ENCODE data around the gene RXYLT1.

Gene RXYLT1, protein sequence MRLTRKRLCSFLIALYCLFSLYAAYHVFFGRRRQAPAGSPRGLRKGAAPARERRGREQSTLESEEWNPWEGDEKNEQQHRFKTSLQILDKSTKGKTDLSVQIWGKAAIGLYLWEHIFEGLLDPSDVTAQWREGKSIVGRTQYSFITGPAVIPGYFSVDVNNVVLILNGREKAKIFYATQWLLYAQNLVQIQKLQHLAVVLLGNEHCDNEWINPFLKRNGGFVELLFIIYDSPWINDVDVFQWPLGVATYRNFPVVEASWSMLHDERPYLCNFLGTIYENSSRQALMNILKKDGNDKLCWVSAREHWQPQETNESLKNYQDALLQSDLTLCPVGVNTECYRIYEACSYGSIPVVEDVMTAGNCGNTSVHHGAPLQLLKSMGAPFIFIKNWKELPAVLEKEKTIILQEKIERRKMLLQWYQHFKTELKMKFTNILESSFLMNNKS

DNA sequence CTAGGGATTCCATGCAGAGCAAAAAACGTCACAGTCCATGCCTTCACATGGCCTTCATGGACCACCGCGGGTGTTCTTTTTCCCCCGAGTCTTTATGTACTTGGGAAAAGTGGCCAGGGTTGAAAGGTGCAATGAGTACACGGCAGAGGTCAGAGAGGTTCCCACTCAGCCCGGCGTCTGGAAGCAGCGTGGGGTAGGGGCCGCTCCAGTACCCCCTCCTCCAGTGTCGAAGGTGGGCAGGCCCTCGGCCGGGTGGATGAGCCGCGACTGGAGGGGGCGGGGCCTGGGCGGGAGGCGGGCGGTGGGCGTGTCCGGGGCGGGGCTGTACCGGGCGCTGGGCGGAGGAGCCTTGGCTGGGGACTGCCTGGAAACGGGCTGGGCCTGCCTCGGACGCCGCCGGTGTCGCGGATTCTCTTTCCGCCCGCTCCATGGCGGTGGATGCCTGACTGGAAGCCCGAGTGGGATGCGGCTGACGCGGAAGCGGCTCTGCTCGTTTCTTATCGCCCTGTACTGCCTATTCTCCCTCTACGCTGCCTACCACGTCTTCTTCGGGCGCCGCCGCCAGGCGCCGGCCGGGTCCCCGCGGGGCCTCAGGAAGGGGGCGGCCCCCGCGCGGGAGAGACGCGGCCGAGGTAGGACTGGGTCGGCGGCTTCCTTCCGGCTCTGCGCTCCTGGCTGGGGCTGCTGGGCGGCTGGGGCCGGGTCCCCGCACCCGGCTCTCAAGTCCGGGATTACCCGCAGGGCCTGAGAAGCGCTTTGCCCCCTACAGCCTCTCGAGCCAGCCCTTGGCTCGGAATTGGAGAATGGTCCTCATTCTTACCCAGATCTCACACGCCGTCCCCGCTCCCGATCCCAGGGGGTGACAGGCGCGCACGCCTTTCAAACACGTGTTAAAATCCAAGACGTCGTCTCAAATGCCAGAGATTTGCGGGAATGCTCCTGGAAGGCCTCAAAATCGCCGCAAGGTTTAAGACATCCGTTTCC is at the start of gene RXYLT1:
Gene RXYLT1, plus strand, starts transcription at position 412 of the 984 bp plus-strand sequence. Its CDS starts 52 bp downstream, at position 464.
- TF ChIP-seq, protein P1, sequence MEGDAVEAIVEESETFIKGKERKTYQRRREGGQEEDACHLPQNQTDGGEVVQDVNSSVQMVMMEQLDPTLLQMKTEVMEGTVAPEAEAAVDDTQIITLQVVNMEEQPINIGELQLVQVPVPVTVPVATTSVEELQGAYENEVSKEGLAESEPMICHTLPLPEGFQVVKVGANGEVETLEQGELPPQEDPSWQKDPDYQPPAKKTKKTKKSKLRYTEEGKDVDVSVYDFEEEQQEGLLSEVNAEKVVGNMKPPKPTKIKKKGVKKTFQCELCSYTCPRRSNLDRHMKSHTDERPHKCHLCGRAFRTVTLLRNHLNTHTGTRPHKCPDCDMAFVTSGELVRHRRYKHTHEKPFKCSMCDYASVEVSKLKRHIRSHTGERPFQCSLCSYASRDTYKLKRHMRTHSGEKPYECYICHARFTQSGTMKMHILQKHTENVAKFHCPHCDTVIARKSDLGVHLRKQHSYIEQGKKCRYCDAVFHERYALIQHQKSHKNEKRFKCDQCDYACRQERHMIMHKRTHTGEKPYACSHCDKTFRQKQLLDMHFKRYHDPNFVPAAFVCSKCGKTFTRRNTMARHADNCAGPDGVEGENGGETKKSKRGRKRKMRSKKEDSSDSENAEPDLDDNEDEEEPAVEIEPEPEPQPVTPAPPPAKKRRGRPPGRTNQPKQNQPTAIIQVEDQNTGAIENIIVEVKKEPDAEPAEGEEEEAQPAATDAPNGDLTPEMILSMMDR (IDR thresholded peaks at IDR 0.05): no peak

DNA sequence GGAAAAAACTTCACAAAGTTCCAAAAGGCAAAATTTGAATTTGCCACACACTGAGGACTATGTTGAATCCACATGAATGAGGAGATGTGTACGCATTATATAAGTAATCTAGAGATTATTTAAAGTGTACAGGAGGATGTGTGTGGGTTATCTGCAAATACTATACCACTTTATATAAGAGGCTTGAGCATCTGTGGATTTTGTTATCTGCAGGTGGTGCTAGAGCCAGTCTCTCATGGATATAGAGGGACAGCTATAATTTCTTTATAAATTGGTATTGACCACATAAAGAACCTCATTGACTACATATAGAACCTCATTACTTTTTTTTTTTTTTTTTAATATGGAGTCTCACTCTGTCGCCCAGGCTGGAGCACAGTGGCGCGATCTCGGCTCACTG is 32.2 kb upstream of the RXYLT1 start:
- TF ChIP-seq, protein P1 (IDR thresholded peaks at IDR 0.05): no peak

DNA sequence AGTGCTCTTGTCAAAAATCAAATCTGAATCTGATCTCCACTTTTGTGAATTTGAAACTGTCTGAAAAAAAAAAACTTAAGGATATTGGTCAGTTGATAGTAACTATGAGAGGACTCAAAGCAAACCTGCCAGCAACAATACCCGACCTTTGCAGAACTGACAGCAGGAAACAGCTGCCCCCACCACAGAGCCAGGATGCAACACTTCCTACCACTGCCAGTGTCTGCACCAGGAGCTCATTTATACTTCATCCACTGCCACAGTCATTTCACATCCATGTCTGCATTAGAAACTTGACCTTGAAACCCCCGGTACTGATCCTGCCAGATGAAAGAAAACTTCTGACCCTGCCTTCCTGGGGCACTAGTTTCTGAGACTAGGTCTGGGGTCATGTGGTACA is 27.4 kb upstream of the RXYLT1 start:
- TF ChIP-seq, protein P1 (IDR thresholded peaks at IDR 0.05): no peak

DNA sequence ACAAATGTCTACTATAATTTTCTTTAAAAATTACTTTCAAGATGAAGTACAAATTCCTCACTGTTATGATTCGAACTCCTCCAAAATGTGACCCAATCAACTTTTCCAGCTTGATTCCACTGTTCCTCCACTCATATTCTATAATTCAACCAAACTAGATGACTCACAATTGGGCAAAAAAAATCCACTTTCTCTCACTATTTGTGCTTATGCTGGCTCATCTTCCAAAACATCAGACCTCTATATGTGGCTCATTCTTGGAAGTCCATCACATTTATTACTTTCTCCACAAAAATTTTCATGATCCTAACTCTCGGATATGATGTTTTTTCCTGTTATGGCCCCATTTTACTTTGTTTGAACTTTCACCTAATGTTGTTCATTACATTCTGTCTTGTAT is 26.9 kb upstream of the RXYLT1 start:
- TF ChIP-seq, protein P1 (IDR thresholded peaks at IDR 0.05): no peak

DNA sequence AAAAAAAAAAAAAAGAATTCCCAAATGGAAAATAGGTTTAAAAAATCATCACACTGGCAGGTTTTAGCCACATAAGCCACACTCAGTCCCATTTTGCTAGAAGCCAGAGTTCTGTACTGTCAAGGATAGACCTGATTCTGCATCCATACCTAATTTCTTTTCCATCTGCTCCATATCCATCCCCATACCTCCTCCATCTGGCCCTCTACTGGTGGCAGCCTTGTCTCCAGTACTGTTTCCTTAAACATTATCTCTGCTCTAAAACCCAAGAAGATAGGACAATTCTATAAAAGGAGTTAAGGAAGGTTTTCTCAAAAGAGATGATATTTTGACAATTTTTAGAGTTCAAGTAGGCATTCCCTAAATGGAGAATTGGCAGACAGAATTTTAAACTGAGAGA is 26.0 kb upstream of the RXYLT1 start:
- TF ChIP-seq, protein P1 (IDR thresholded peaks at IDR 0.05): no peak

DNA sequence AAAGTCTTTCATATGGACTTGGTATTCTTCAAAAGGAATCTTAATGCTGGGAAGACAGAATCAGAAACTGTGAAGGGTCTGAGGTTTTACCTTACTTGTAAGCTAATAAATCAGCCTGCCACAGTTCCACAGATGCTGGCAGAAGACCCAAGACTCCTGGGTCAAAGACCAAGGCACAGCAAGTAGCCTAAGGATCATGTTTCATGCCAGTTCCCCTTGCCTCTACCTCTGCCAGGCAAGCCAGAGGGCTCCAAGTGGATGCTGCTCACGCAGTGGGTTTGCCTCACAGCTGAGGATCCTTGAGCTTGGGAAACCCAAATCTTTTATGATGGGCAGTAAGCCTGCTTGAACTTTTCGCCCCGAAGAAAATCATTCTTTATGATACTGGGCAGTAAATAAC is 15.2 kb upstream of the RXYLT1 start:
- TF ChIP-seq, protein P1 (IDR thresholded peaks at IDR 0.05): no peak

DNA sequence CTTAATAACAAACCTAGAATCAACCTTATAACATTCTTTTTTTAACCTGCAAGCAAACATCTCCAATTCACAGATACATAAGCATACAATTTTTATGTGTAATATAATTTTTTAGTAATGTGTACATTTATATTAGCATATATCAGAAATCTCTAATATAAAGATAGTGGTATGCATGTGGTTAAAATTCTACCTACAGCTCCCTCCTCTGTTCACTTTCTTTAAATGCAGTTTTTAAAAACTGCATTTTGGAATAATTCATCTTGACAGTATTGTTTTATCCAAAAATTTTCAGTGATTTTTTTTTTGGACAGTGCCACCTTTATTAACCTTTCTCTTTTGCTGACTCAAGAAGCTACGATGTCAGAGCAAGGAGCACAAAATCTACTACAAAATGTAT is 13.2 kb upstream of the RXYLT1 start:
- TF ChIP-seq, protein P1 (IDR thresholded peaks at IDR 0.05): peak; percentile 61

All from LNCAP (cell line).